DMS114 treated with DMSO at 0.1 percent for 48 hours (cell line): ENCODE data around the gene SULT1C2.
"Not testable (repeated sequence)": the region's sequence is repeated elsewhere in the genome, so short reads cannot be mapped to it uniquely, and the experiment has no call there.

Source experiments
- DNase-seq: peaks from one replicate; lab custom pipeline; 2025; ENCODE audit not compliant: unreplicated experiment; lab: John Stamatoyannopoulos, UW

Gene SULT1C2

DNA sequence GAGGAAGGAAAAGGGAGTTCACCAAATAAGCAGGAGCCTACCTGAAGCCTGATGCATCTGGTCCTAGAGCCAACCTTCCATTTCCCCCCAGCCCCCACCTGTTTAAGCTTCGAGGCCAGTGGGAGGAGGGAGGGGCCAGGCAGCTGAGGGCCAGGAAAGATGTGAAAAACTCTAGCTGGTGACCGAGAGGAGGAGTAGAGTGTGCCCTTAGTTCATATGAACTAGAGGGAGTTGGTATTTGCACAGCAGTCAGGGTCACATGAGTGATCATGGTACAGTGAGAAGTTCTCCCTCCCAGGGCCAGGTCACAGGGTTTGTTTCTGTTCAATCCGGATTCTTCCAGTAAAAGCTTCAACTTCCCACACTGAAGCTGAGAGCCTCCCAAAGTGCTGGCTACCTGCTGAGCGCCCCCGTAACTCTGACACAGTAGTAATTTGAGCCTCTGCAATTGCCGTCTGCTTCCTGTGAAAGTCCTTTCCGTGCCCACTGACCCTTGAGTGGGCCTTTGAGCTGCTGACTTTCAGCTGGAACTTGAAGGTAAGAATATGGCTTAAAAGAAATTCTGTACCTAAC, at the start of gene SULT1C2:
SULT1C2 (plus strand) TSS at position 362 of the 573 bp plus-strand sequence. CDS start 4,773 bp downstream, outside the sequence.
- DNase-seq: no peak

DNA sequence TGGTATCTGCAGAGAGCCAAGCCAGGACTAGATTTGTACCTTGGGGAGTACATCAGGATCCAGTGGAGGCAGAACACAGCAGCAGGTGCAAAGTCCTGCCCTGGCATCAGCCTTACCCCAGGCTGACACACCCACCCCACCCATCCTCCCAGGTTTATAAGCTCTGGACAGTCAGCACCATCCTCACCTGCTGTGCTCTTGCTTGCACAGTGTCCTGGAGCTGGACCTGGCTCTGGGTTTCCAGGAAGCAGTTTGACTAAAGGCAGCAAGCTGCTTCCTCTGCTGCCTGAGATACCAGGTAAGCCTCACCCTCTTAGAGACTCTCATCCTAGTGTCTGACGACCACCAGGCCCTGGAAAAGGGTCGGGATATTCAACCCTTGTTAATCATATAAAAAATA, 48.9 kb upstream of the SULT1C2 start, which contains the start of gene SULT1C3:
SULT1C3 (plus strand) TSS at position 183 of the 400 bp plus-strand sequence. CDS start 7,227 bp downstream, outside the sequence.
- no peak for DNase-seq

DNA sequence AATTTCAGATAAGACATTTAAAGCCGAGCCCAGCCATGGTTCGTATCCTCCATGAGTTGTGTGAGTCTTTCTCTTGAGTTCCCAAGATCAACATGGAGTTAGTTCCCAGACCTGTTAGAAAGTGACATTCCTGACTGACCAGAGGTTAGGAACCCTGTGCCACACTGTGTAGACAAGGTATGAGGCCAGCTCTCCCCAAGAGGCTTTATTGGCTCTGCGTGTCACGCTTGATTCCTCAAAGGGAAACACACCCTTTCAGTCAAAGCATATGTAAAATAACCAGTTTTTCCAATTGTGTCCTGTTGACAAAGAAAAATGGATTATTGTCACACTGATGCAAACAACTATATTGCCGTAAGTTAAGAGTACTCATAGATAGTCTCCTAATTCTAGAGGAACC, 47.7 kb upstream of the SULT1C2 start:
- no peak for DNase-seq

DNA sequence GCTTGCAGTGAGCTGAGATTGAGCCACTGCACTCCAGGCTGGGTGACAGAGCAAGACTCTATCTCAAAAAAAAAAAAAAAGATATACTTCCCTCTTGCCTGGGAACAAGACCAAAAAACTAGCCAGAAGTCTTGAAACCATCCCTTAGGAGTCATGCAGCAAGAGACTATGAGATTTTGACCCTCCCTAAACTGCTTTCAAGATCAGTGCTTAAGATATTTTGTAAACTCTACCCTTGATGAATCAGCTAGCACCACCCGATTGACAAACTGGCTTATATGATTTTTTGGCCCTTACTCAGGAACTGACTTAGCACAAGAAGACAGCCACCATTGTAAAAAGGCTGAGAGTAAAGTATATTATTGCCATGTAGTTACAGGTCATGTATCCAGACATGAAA, 45.1 kb upstream of the SULT1C2 start:
- DNase-seq: no peak

GRCh38 chr2:108244667-108245414, 43.9 kb upstream of the SULT1C2 start:
- DNase-seq: no peak

DNA sequence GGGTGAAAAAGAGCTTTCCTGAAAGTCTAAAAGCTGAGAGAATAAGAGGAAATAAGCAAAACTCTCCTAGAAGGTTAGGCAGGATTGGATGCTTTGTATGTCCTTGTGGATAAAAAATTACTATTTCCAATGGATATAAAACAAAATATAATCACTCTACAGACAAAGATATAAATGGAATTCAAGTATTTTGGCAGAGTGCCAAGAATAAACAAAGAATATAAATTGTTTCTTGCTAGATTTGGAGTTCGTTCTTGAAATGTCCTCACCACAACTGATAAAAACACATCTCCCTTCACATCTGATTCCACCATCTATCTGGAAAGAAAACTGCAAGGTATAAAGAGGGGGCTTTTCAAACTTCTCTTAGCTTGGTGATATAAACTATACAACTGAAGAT, 35.6 kb upstream of the SULT1C2 start:
- no peak for DNase-seq

DNA sequence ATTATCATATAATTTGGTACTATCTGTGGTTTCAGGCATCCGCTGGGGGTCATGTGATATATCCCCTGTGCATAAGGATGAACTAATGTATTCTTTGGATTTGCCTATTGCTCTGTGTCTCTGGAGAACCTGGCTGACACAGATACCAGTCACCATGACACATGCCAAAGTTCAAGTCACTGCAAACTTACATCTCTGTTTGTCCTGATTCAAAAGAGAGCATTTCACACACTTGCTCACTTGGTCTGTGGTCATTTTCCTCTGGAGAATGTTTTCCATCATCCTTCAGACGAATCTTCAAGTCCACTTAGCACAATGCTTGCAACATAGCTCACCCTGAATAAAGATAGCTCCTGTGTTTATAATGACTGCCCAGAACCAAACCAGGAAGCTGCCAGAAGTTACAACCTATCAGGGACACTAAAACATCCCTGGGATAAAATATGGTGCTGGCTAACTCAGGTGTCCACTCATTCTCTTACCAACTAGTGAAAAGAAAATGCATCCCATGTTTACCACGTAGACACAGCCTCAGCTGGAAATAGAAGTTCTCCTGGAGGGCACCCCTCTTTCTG, 30.9 kb upstream of the SULT1C2 start:
- no peak for DNase-seq

- no peak for DNase-seq
Observed at GRCh38 chr2:108260773-108261172, 27.9 kb upstream of the SULT1C2 start.

DNA sequence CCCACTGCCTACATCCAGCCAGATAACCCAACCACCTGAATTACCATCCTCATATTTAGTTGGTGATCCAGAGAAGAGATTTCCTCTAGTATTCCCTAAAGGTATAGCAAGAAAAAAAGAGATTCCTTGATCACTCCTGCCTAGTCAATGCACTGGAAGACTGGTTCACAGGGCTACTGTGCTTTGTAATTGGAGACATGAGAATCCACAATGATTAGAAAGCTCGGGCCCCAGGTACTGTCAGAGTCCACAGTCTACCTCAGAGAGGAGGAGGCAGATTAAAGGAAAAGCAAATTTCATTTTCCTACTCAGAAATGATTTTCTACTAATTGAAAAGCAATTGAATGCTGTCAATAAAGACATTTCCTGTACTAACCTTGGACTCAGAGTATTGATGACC, 26.7 kb upstream of the SULT1C2 start:
- no peak for DNase-seq

DNA sequence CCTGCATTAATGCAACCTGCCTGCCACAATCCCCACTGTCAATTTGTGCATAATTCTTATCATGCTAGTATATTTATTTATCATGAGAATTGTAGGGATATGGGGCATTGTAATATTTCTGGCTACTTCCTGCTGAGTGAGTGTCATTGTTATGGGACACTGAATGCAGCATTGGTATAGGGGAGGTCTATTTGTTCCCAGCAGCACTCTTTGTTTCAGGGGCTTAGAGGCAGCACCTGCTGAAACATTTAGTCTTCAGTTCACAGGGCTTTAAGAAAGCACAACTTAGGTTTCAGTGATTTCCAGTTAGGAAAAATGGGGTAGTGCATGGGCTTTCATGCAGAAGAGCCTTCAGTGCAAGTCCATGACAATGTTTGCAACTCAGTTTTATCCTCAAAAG, 25.3 kb upstream of the SULT1C2 start:
- DNase-seq: no peak

- no peak for DNase-seq
Observed at GRCh38 chr2:108266218-108266617, 22.5 kb upstream of the SULT1C2 start.

GRCh38 chr2:108267101-108267500, 21.6 kb upstream of the SULT1C2 start:
- DNase-seq: no peak

GRCh38 chr2:108268001-108268400, 20.7 kb upstream of the SULT1C2 start:
- DNase-seq: no peak

DNA sequence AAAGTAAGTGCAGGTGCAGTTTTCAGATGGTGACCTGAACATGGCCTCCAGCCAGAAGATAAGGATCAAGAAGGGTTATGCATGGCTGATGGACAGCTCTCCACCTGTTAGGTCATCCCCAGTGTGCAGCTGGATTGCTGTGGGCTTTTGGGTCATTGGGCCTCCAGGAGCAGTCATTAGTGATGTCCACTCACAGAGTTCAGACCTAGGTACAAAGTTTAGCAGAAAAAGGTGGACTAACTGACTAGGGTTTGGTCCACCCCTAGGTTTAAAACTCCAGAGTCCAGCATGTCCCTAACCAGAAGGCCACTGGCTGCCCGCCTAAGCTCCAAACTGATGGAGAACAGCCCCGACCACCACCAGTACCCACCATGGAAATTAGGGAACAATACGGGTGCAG, 18.3 kb upstream of the SULT1C2 start:
- no peak for DNase-seq

DNA sequence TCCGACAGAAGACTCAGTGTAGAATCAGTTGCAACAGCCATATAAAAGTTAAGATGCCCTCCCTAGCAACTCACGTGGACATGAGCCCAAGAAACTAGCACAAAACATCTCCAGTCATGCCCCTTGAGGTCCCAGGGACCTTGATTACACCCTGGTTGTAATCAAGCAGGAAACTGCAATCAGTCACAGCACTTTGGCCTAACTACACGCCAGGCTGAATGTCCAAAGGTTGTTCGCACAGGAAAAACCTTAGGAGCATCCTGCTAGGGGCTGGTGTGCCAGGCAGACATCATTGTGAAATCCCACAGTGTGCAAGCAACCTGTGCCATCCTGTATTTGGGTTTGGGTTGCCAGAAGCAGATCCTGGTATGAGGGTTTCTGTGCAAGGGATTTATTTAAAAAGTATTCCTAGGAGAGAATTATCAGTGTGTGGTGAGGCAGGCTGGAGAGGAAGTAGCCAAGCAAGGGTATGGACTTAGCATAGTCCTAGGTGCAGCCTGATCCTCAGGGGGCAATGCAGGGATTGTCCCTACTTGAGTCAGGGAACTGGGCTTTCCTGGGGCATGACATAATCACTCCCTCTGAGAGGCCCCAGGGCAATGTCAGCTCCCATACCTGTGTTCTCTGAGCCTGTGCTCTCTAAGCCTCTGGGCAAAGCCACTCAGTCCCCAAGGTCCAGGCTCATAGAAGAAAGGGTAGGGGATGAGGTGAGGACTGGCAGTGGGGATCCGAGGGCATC, 17.8 kb upstream of the SULT1C2 start:
- DNase-seq: no peak

GRCh38 chr2:108271691-108272253, 16.9 kb upstream of the SULT1C2 start:
- DNase-seq: no peak

DNA sequence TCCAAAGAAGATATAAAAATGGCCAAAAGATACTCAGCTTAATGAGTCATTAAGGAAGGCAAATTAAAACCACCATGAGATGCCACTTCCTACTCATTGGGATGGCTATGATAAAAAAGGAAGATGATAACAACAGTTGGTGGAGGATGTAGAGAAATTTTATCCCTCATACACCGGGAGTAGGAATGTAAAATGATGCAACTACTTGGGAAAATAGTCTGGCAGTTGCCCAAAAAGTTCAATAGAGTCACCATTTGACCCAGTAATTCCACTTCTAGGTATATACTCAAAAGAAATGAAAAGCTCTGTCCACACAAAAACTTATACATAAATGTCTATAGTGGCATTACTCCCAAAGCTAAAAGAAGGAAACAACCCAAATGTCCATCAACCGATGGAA, 10.1 kb upstream of the SULT1C2 start:
- DNase-seq: no peak

DNA sequence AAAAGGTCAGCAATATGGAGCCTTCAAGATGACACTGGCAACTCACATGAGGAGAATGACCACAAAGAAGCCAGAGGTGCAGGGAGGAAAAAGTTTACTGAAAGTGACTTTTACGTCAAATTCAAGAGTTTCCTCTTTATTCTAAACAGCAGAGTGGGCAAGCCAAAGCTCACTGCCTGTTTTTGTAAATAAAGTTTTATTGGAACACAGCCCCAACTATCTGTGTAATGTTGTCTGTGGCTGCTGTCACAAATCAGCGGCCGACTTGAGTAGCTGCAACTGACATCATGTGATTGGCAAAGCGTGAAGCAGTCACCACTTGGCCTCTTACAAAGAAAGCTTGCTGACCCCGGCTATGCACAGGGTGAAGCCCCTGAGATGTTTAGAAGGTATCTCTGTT, 9.2 kb upstream of the SULT1C2 start:
- DNase-seq: no peak

DNA sequence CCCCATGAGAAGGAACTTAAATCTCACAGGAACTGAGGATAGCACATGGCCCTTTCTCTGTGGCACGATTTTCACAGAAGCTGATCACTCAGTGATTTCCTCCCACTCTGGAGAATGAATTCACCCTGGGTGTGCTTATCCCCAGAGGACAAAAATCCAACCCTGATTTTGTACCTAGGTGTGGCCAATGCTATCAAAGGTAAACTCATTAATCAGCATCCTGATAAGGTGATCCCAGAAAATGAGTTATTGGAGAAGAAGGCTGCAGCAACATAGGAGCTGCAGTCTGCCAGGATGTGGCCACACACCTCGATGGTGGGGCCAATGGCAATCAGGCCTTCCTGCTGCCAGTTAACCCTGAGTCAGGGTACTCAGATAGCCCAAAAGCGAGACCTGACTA, 8.2 kb upstream of the SULT1C2 start:
- no peak for DNase-seq

- not testable (repeated sequence) for DNase-seq
Observed at GRCh38 chr2:108284566-108284965, 4.1 kb upstream of the SULT1C2 start.

DNA sequence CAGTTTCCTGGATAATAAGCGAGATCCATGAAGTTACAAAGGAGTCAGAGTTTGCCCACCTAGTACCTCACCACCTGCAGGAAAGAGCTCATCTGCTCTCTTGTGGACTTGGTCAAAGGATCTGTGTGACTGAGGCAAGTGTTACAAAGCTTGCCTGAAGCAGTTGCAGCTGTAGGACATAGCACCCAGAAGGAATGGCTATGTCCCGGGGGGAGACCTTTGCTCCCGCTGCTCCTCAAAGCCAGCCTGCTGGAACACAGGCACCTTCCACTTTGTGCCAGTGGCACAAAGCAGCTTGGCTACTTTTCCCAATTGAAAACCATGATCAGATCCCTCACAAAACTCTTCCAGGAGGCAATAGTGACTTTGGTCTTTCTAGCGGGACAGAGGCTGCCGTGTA, 3.1 kb upstream of the SULT1C2 start:
- no peak for DNase-seq
